HepG2 (cell line): ENCODE data around the gene ITPR1. TPM values are rescaled to one million over a fixed set of nuclear protein-coding genes. Genes with fewer than 3 reads are reported as not detected.

Experiments
- ATAC-seq: fragments of 200-7000 bp; cut with Tn5 transposase; 3 replicates; pipeline ENCODE4 v1.9.1; 2020; ENCODE audit warnings: mild to moderate bottlenecking, moderate library complexity
- BruUV-seq: library from RNA; stranded (reverse); fragments of 400-500 nt; replicated peaks from 2 replicates; lab custom pipeline; 2021; lab: Mats Ljungman, UMichigan
- CTCF ChIA-PET: fragments of 300-600 bp; formaldehyde crosslinking; extraction: SDS; loops from one replicate; lab custom pipeline; 2021; ENCODE audit warnings: low total read pairs, inconsistent platforms, low intra/inter-chr PET ratio; lab: Yijun Ruan, JAX
- POLR2A ChIA-PET: fragments of 350-600 bp; sonication (Branson Sonifier 250); formaldehyde crosslinking; loops from one replicate; lab custom pipeline; 2020; ENCODE audit warnings: antibody characterized with exemption, inconsistent platforms; lab: Yijun Ruan, JAX
- DNase-seq: peaks from one replicate; pipeline ENCODE4 v3.0.0-alpha.2; 2015; ENCODE audit warnings: low spot score
- FAIRE-seq: peaks from 3 replicates; lab custom pipeline; 2011; peaks lifted over from hg19 to GRCh38; lab: Jason Lieb, UNC
- H2AFZ ChIP-seq: one replicate; pipeline ENCODE4 v1.6.1; 2011; ENCODE audit warnings: low read length, inconsistent platforms
- H3K27ac ChIP-seq: fragments of 300-600 bp; 3 replicates; pipeline ENCODE4 v1.8.0; 2011; ENCODE audit warnings: mixed run types, mild to moderate bottlenecking, mixed read lengths, low read length, inconsistent platforms; ENCODE audit not compliant: insufficient read depth; ENCODE audit errors: extremely low read length
- H3K27me3 ChIP-seq, 2 experiments: fragments of 200-600 bp in 1 of 2; 2 replicates in 1 of 2; 3 replicates in 1 of 2; pipeline versions ENCODE4 v1.6.0 to v1.8.0; 2011; ENCODE audit warnings: low read length in 2 of 2, mild to moderate bottlenecking in 2 of 2, moderate library complexity in 2 of 2, inconsistent platforms in 1 of 2; ENCODE audit not compliant: insufficient read depth in 2 of 2, control insufficient read depth in 1 of 2
- H3K36me3 ChIP-seq, 2 experiments: fragments of 200-600 bp in 1 of 2; replicated peaks in 1 of 2; 2 replicates in 1 of 2; 3 replicates in 1 of 2; pipeline versions ENCODE4 v1.5.1 to v1.8.0; 2011; ENCODE audit warnings: low read length in 2 of 2, inconsistent platforms in 1 of 2; ENCODE audit not compliant: insufficient read depth in 2 of 2, control insufficient read depth in 1 of 2
- H3K4me1 ChIP-seq: 2 replicates; pipeline ENCODE4 v1.5.1; 2012; ENCODE audit warnings: low read length, inconsistent platforms; ENCODE audit not compliant: insufficient read depth
- H3K4me2 ChIP-seq: 2 replicates; pipeline ENCODE4 v1.6.0; 2011; ENCODE audit warnings: low read depth, low read length, inconsistent platforms
- H3K4me3 ChIP-seq, 3 experiments: fragments of 200-600 bp in 1 of 3; sonication (generic), shearing (Covaris generic) in 1 of 3; replicated peaks in 1 of 3; 2 replicates each; pipeline ENCODE4 v1.5.1; 2011 to 2016; ENCODE audit warnings: low read length in 3 of 3, inconsistent platforms in 2 of 3, low read depth in 2 of 3, mild to moderate bottlenecking in 2 of 3, control low read depth in 1 of 3, mixed read lengths in 1 of 3; ENCODE audit not compliant: insufficient read depth in 1 of 3
- H3K79me2 ChIP-seq: one replicate; pipeline ENCODE4 v1.6.1; 2011; ENCODE audit warnings: low read length, inconsistent platforms; ENCODE audit not compliant: insufficient read depth
- H3K9ac ChIP-seq: 2 replicates; pipeline ENCODE4 v1.6.0; 2011; ENCODE audit warnings: mild to moderate bottlenecking, low read depth, low read length, inconsistent platforms; ENCODE audit not compliant: insufficient read depth
- H3K9me3 ChIP-seq: 2 replicates; pipeline ENCODE4 v1.5.1; 2012; ENCODE audit warnings: mild to moderate bottlenecking, low read length
- H4K20me1 ChIP-seq: 2 replicates; pipeline ENCODE4 v1.6.0; 2011; ENCODE audit warnings: inconsistent platforms, mild to moderate bottlenecking, low read length, moderate library complexity; ENCODE audit not compliant: insufficient read depth
- CEBPB ChIP-seq: IDR thresholded peaks from 2 replicates; pipeline ENCODE4 v1.6.1; 2011; ENCODE audit warnings: low read depth, low read length, improper control_type of control experiment, borderline replicate concordance
- RXRB ChIP-seq: IDR thresholded peaks from 2 replicates; pipeline ENCODE4 v1.6.1; 2016; ENCODE audit warnings: borderline replicate concordance, missing genetic modification reagents, missing compliant biosample characterization
- TBX3 ChIP-seq: fragments of 450-650 bp; IDR thresholded peaks from 2 replicates; pipeline ENCODE4 v1.6.1; 2017; ENCODE audit warnings: antibody characterized with exemption, mild to moderate bottlenecking, inconsistent platforms, borderline replicate concordance
- TCF7L2 ChIP-seq: IDR thresholded peaks from 2 replicates; pipeline ENCODE4 v1.6.1; 2011; ENCODE audit warnings: mild to moderate bottlenecking, low read depth, low read length, moderate library complexity
- ZNF17 ChIP-seq: sonication (generic); formaldehyde crosslinking; IDR thresholded peaks from 2 replicates; pipeline ENCODE4 v1.5.0; 2020; ENCODE audit warnings: mild to moderate bottlenecking, missing genetic modification reagents
- ZNF280B ChIP-seq: sonication (generic); formaldehyde crosslinking; IDR thresholded peaks from 2 replicates; pipeline ENCODE4 v1.5.0; 2020; ENCODE audit warnings: missing genetic modification reagents, mild to moderate bottlenecking, borderline replicate concordance
- ZNF431 ChIP-seq: sonication (generic); formaldehyde crosslinking; IDR thresholded peaks from 2 replicates; pipeline ENCODE4 v1.9.0; 2022; ENCODE audit warnings: missing genetic modification reagents, low read depth, mild to moderate bottlenecking, borderline replicate concordance
- ZNF672 ChIP-seq: sonication (generic); formaldehyde crosslinking; IDR thresholded peaks from 2 replicates; pipeline ENCODE4 v1.8.1; 2022; ENCODE audit warnings: missing genetic modification reagents
- WGBS: methylation state at CpG from one replicate; pipeline ENCODE4 v1.1.6; 2017; ENCODE audit warnings: low lambda C conversion rate; 5-methylcytosine and 5-hydroxymethylcytosine counted together
- in situ Hi-C: cut with HindIII; loops from 2 replicates; pipeline ENCODE4 v1.10.0; 2017; ENCODE audit warnings: low pct_unique_long_range_greater_than_20kb; ENCODE audit not compliant: extremely low pct_ligation_motif_present
- intact Hi-C: fragments of 100-400 bp; cut with micrococcal nuclease; formaldehyde crosslinking; loops from one replicate; pipeline ENCODE4 v1.10.0; 2022; ENCODE audit not compliant: unreplicated experiment
- polyA plus RNA-seq, 8 experiments: library from polyadenylated mRNA; depleted of rRNA in 3 of 8; stranded (reverse) in 7 of 8; unstranded in 1 of 8; fragments of >200 nt; fragmentation: Illumina TruSeq in 4 of 8; extraction: Trizol in 4 of 8; gene quantifications; 2 replicates each; pipeline versions ENCODE4 v1.2.1 to v1.2.3, GENCODE V29; 2011 to 2016; ENCODE audit warnings: low read depth in 4 of 8, missing spikeins in 1 of 8, mixed read lengths in 1 of 8; ENCODE audit not compliant: insufficient read depth in 1 of 8
- total RNA-seq, 5 experiments: library from RNA; depleted of rRNA; stranded (reverse); fragments of >200 nt; fragmentation: Illumina TruSeq; extraction: Trizol; gene quantifications; 2 replicates each; pipeline ENCODE4 v1.2.3, GENCODE V29; 2016; ENCODE audit warnings: low read depth in 1 of 5

Gene ITPR1
- total and polyA plus RNA-seq, 2 of the 13 experiments (the other 11 are each of a cell fraction or from before 2014, with no cell fraction given) = 10.0 to 11.4 TPM

- Histone ChIP-seq H4K20me1 (no peaks in the 10 kb centered on the region), H3K9me3 (no peaks in the 10 kb centered on the region), H3K4me2 (no peak overlapping the region), H3K4me3 (no peak overlapping the region), H3K27ac (no peak overlapping the region), H3K4me1 (peaks cover 12% of the 10 kb centered on the region; the same call in 1 of the 2 replicates), H3K36me3 (no peaks in the 10 kb centered on the region), H3K9ac (no peak overlapping the region), H2AFZ (no peak overlapping the region), H3K79me2 (no peaks in the 10 kb centered on the region), H3K27me3 (peaks cover 4 to 16% of the 10 kb centered on the region in 2 experiments; a peak in 4 of 5 replicates)
- ChIA-PET CTCF (no interaction called here), POLR2A (interaction anchor here (2.4 kb wide), 1 partner anchor 16 kb away, joined by 20 read pairs; the partner anchor contains the start of gene ITPR1)
- DNase-seq (no peak), FAIRE-seq (no peak), ATAC-seq (no peak)
- in situ Hi-C loops (no loop called here), intact Hi-C loops (no loop called here)
- TF ChIP-seq ZNF17 (no peak), ZNF280B (CRISPR knock-in tag) (no peak), TCF7L2 (no peak), ZNF431 (CRISPR knock-in tag) (no peak), ZNF672 (no peak), TBX3 (no peak)
- WGBS = 0% methylated on average over 1 of the region's 1 CpG
- BruUV-seq = no TSS peak
Measured at GRCh38 chr3:4476496-4476895, 16.7 kb upstream of the ITPR1 start.

- Histone ChIP-seq H3K4me1 (peaks cover 12% of the 10 kb centered on the region; the same call in 1 of the 2 replicates), H3K9me3 (no peaks in the 10 kb centered on the region), H3K79me2 (no peaks in the 10 kb centered on the region), H3K27me3 (peaks cover 3 to 13% of the 10 kb centered on the region in 2 experiments; a peak in 3 of 5 replicates), H4K20me1 (no peaks in the 10 kb centered on the region), H3K27ac (no peak overlapping the region), H3K4me2 (no peak overlapping the region), H3K9ac (no peak overlapping the region), H3K36me3 (no peaks in the 10 kb centered on the region), H3K4me3 (no peak overlapping the region), H2AFZ (no peak overlapping the region)
- 22% methylated on average over 3 of the region's 3 CpGs for WGBS
- TF ChIP-seq RXRB (CRISPR knock-in tag) (no peak), CEBPB (peak; percentile 17; the same call in 1 of the 2 replicates)
- ATAC-seq (no peak), DNase-seq (no peak), FAIRE-seq (no peak)
- intact Hi-C loops (no loop called here), in situ Hi-C loops (no loop called here)
- POLR2A ChIA-PET = no interaction called here
- CTCF ChIA-PET = no interaction called here
- BruUV-seq = no TSS peak
Measured at GRCh38 chr3:4478261-4478660, 14.9 kb upstream of the ITPR1 start.
